Cardiac atrium fibroblast (primary cell): ENCODE results near the gene IL17D. TPM values are rescaled to one million over a fixed set of nuclear protein-coding genes. Genes with fewer than 3 reads are reported as not detected.

Experiments
- total RNA-seq: library from RNA; depleted of rRNA; stranded (reverse); fragments of >200 nt; gene quantifications from 2 replicates; pipeline ENCODE4 v1.2.3, GENCODE V29; 2015

IL17D gene
- 3.1 and 3.7 TPM in 2 replicates for total RNA-seq

GRCh38 chr13:20702915-20703779 is at the start of gene IL17D:
IL17D (plus strand) TSS chr13:20703699; CDS start chr13:20704002, 303 bp downstream.

Other genes with a start within 250 kb of the IL17D start
- gene CRYL1, start 177.8 kb upstream of the IL17D start, total RNA-seq = 20.4 and 21.4 TPM in 2 replicates
- gene IFT88, start 136.5 kb upstream of the IL17D start, total RNA-seq = 4.7 and 7.9 TPM in 2 replicates
- gene EEF1AKMT1, start 70.3 kb downstream of the IL17D start, total RNA-seq = 11.7 and 17.3 TPM in 2 replicates
- gene XPO4, start 199.0 kb downstream of the IL17D start, total RNA-seq = 8.7 and 12.0 TPM in 2 replicates